Fibroblast of gingiva (primary cell): ENCODE measurements around the gene TCEANC2.
"Not testable (repeated sequence)": the region's sequence is repeated elsewhere in the genome, so short reads cannot be mapped to it uniquely, and the experiment has no call there.

Experiments
- DNase-seq: peaks from one replicate; pipeline ENCODE4 v3.0.0-alpha.2; 2011; ENCODE audit warnings: low read depth

Gene TCEANC2

GRCh38 chr1:54052934-54053744 lies at the start of gene TCEANC2, which contains the start of gene TMEM59:
Gene TCEANC2 (plus strand): TSS chr1:54053608. CDS start chr1:54054423, 815 bp downstream.
Gene TMEM59 (minus strand): TSS chr1:54053204. CDS start chr1:54053188, 16 bp downstream.
- peak; percentile 99 for DNase-seq

GRCh38 chr1:54003750-54004480 lies 49.5 kb upstream of the TCEANC2 start:
- DNase-seq: not testable (repeated sequence)

GRCh38 chr1:54004481-54005049 lies 48.8 kb upstream of the TCEANC2 start:
- DNase-seq: no peak

GRCh38 chr1:54006508-54006907 lies 46.9 kb upstream of the TCEANC2 start:
- no peak for DNase-seq

- DNase-seq: no peak
These were observed 45.8 kb upstream of the TCEANC2 start for GRCh38 chr1:54007613-54008012.

GRCh38 chr1:54008876-54009275 lies 44.5 kb upstream of the TCEANC2 start:
- no peak for DNase-seq

- no peak for DNase-seq
These were observed 44.0 kb upstream of the TCEANC2 start for GRCh38 chr1:54009406-54009805.

GRCh38 chr1:54010415-54011117 lies 42.8 kb upstream of the TCEANC2 start:
- DNase-seq: no peak

- DNase-seq: no peak
These were observed 41.9 kb upstream of the TCEANC2 start for GRCh38 chr1:54011316-54012007.

GRCh38 chr1:54012008-54012325 lies 41.4 kb upstream of the TCEANC2 start:
- no peak for DNase-seq

GRCh38 chr1:54012863-54013262 lies 40.5 kb upstream of the TCEANC2 start:
- no peak for DNase-seq

- DNase-seq: no peak
These were observed 39.9 kb upstream of the TCEANC2 start for GRCh38 chr1:54013393-54014008.

GRCh38 chr1:54014009-54014629 lies 39.3 kb upstream of the TCEANC2 start:
- DNase-seq: no peak

- peak; percentile 35 for DNase-seq
These were observed 36.8 kb upstream of the TCEANC2 start for GRCh38 chr1:54016343-54017282.

GRCh38 chr1:54017979-54018378 lies 35.4 kb upstream of the TCEANC2 start, which contains the start of gene LDLRAD1:
Gene LDLRAD1 (minus strand): TSS chr1:54018186. CDS start chr1:54018112, 74 bp downstream.
- no peak for DNase-seq

- DNase-seq: no peak
These were observed 34.8 kb upstream of the TCEANC2 start for GRCh38 chr1:54018635-54019034.

GRCh38 chr1:54019562-54020176 lies 33.7 kb upstream of the TCEANC2 start:
- DNase-seq: not testable (repeated sequence)

GRCh38 chr1:54024358-54024757 lies 29.1 kb upstream of the TCEANC2 start:
- no peak for DNase-seq

- not testable (repeated sequence) for DNase-seq
These were observed 28.6 kb upstream of the TCEANC2 start for GRCh38 chr1:54024811-54025210.
